HepG2 (cell line): ENCODE measurements around the gene THADA. TPM values are rescaled to one million over a fixed set of nuclear protein-coding genes. Genes with fewer than 3 reads are reported as not detected.

ENCODE experiments used
- ATAC-seq: fragments of 200-7000 bp; cut with Tn5 transposase; 3 replicates; pipeline ENCODE4 v1.9.1; 2020; ENCODE audit warnings: mild to moderate bottlenecking, moderate library complexity
- BruUV-seq: library from RNA; stranded (reverse); fragments of 400-500 nt; replicated peaks from 2 replicates; lab custom pipeline; 2021; lab: Mats Ljungman, UMichigan
- CTCF ChIA-PET: fragments of 300-600 bp; formaldehyde crosslinking; extraction: SDS; loops from one replicate; lab custom pipeline; 2021; ENCODE audit warnings: low total read pairs, inconsistent platforms, low intra/inter-chr PET ratio; lab: Yijun Ruan, JAX
- POLR2A ChIA-PET: fragments of 350-600 bp; sonication (Branson Sonifier 250); formaldehyde crosslinking; loops from one replicate; lab custom pipeline; 2020; ENCODE audit warnings: antibody characterized with exemption, inconsistent platforms; lab: Yijun Ruan, JAX
- DNase-seq: peaks from one replicate; pipeline ENCODE4 v3.0.0-alpha.2; 2015; ENCODE audit warnings: low spot score
- FAIRE-seq: peaks from 3 replicates; lab custom pipeline; 2011; peaks lifted over from hg19 to GRCh38; lab: Jason Lieb, UNC
- H2AFZ ChIP-seq: one replicate; pipeline ENCODE4 v1.6.1; 2011; ENCODE audit warnings: low read length, inconsistent platforms
- H3K27ac ChIP-seq: fragments of 300-600 bp; 3 replicates; pipeline ENCODE4 v1.8.0; 2011; ENCODE audit warnings: mixed run types, mild to moderate bottlenecking, mixed read lengths, low read length, inconsistent platforms; ENCODE audit not compliant: insufficient read depth; ENCODE audit errors: extremely low read length
- H3K27me3 ChIP-seq, 2 experiments: fragments of 200-600 bp in 1 of 2; 2 replicates in 1 of 2; 3 replicates in 1 of 2; pipeline versions ENCODE4 v1.6.0 to v1.8.0; 2011; ENCODE audit warnings: low read length in 2 of 2, mild to moderate bottlenecking in 2 of 2, moderate library complexity in 2 of 2, inconsistent platforms in 1 of 2; ENCODE audit not compliant: insufficient read depth in 2 of 2, control insufficient read depth in 1 of 2
- H3K36me3 ChIP-seq, 2 experiments: fragments of 200-600 bp in 1 of 2; replicated peaks in 1 of 2; 2 replicates in 1 of 2; 3 replicates in 1 of 2; pipeline versions ENCODE4 v1.5.1 to v1.8.0; 2011; ENCODE audit warnings: low read length in 2 of 2, inconsistent platforms in 1 of 2; ENCODE audit not compliant: insufficient read depth in 2 of 2, control insufficient read depth in 1 of 2
- H3K4me1 ChIP-seq: 2 replicates; pipeline ENCODE4 v1.5.1; 2012; ENCODE audit warnings: low read length, inconsistent platforms; ENCODE audit not compliant: insufficient read depth
- H3K4me2 ChIP-seq: 2 replicates; pipeline ENCODE4 v1.6.0; 2011; ENCODE audit warnings: low read depth, low read length, inconsistent platforms
- H3K4me3 ChIP-seq, 3 experiments: fragments of 200-600 bp in 1 of 3; sonication (generic), shearing (Covaris generic) in 1 of 3; replicated peaks in 1 of 3; 2 replicates each; pipeline ENCODE4 v1.5.1; 2011 to 2016; ENCODE audit warnings: low read length in 3 of 3, inconsistent platforms in 2 of 3, low read depth in 2 of 3, mild to moderate bottlenecking in 2 of 3, control low read depth in 1 of 3, mixed read lengths in 1 of 3; ENCODE audit not compliant: insufficient read depth in 1 of 3
- H3K79me2 ChIP-seq: one replicate; pipeline ENCODE4 v1.6.1; 2011; ENCODE audit warnings: low read length, inconsistent platforms; ENCODE audit not compliant: insufficient read depth
- H3K9ac ChIP-seq: 2 replicates; pipeline ENCODE4 v1.6.0; 2011; ENCODE audit warnings: mild to moderate bottlenecking, low read depth, low read length, inconsistent platforms; ENCODE audit not compliant: insufficient read depth
- H3K9me3 ChIP-seq: 2 replicates; pipeline ENCODE4 v1.5.1; 2012; ENCODE audit warnings: mild to moderate bottlenecking, low read length
- H4K20me1 ChIP-seq: 2 replicates; pipeline ENCODE4 v1.6.0; 2011; ENCODE audit warnings: inconsistent platforms, mild to moderate bottlenecking, low read length, moderate library complexity; ENCODE audit not compliant: insufficient read depth
- DNMT1 ChIP-seq: sonication (generic); formaldehyde crosslinking; IDR thresholded peaks from 2 replicates; pipeline ENCODE4 v1.5.1; 2020; ENCODE audit warnings: mild to moderate bottlenecking, missing genetic modification reagents
- ELK4 ChIP-seq: sonication (generic); formaldehyde crosslinking; IDR thresholded peaks from 2 replicates; pipeline ENCODE4 v1.9.0; 2021; ENCODE audit warnings: missing genetic modification reagents, borderline replicate concordance
- MTA3 ChIP-seq: sonication (generic); formaldehyde crosslinking; IDR thresholded peaks from 2 replicates; pipeline ENCODE4 v1.4.0; 2020; ENCODE audit warnings: missing genetic modification reagents
- REL ChIP-seq: sonication (generic); formaldehyde crosslinking; conservative IDR thresholded peaks from 2 replicates; pipeline ENCODE4 v1.8.0; 2022; ENCODE audit warnings: mild to moderate bottlenecking, missing genetic modification reagents, moderate library complexity
- ZBTB4 ChIP-seq: sonication (generic); formaldehyde crosslinking; IDR thresholded peaks from 2 replicates; pipeline ENCODE4 v1.4.0; 2020; ENCODE audit warnings: missing genetic modification reagents, mild to moderate bottlenecking, borderline replicate concordance
- ZBTB7B ChIP-seq: sonication (generic); formaldehyde crosslinking; IDR thresholded peaks from 2 replicates; pipeline ENCODE4 v1.4.0; 2020; ENCODE audit warnings: missing genetic modification reagents
- ZNF230 ChIP-seq: sonication (generic); formaldehyde crosslinking; IDR thresholded peaks from 2 replicates; pipeline ENCODE4 v1.4.0; 2020; ENCODE audit warnings: mild to moderate bottlenecking, missing genetic modification reagents
- ZNF281 ChIP-seq: sonication (generic); formaldehyde crosslinking; IDR thresholded peaks from 2 replicates; pipeline ENCODE4 v1.4.0; 2020; ENCODE audit warnings: missing genetic modification reagents, borderline replicate concordance
- ZNF543 ChIP-seq: sonication (generic); formaldehyde crosslinking; IDR thresholded peaks from 2 replicates; pipeline ENCODE4 v1.4.0; 2020; ENCODE audit warnings: mild to moderate bottlenecking, missing genetic modification reagents
- ZNF572 ChIP-seq: sonication (generic); formaldehyde crosslinking; IDR thresholded peaks from 2 replicates; pipeline ENCODE4 v1.5.1; 2020; ENCODE audit warnings: mild to moderate bottlenecking, missing genetic modification reagents
- ZNF576 ChIP-seq: sonication (generic); formaldehyde crosslinking; IDR thresholded peaks from 2 replicates; pipeline ENCODE4 v1.4.0; 2020; ENCODE audit warnings: mild to moderate bottlenecking, missing genetic modification reagents
- WGBS: methylation state at CpG from one replicate; pipeline ENCODE4 v1.1.6; 2017; ENCODE audit warnings: low lambda C conversion rate; 5-methylcytosine and 5-hydroxymethylcytosine counted together
- in situ Hi-C: cut with HindIII; loops from 2 replicates; pipeline ENCODE4 v1.10.0; 2017; ENCODE audit warnings: low pct_unique_long_range_greater_than_20kb; ENCODE audit not compliant: extremely low pct_ligation_motif_present
- intact Hi-C: fragments of 100-400 bp; cut with micrococcal nuclease; formaldehyde crosslinking; loops from one replicate; pipeline ENCODE4 v1.10.0; 2022; ENCODE audit not compliant: unreplicated experiment
- polyA plus RNA-seq, 8 experiments: library from polyadenylated mRNA; depleted of rRNA in 3 of 8; stranded (reverse) in 7 of 8; unstranded in 1 of 8; fragments of >200 nt; fragmentation: Illumina TruSeq in 4 of 8; extraction: Trizol in 4 of 8; gene quantifications; 2 replicates each; pipeline versions ENCODE4 v1.2.1 to v1.2.3, GENCODE V29; 2011 to 2016; ENCODE audit warnings: low read depth in 4 of 8, missing spikeins in 1 of 8, mixed read lengths in 1 of 8; ENCODE audit not compliant: insufficient read depth in 1 of 8
- total RNA-seq, 5 experiments: library from RNA; depleted of rRNA; stranded (reverse); fragments of >200 nt; fragmentation: Illumina TruSeq; extraction: Trizol; gene quantifications; 2 replicates each; pipeline ENCODE4 v1.2.3, GENCODE V29; 2016; ENCODE audit warnings: low read depth in 1 of 5

The THADA gene
- total and polyA plus RNA-seq, 2 of the 13 experiments (the other 11 are each of a cell fraction or from before 2014, with no cell fraction given), result 12.7 to 21.7 TPM

GRCh38 chr2:43218155-43218701 lies 377.6 kb downstream of the THADA start (continued):
- TF ChIP-seq ZNF281 (CRISPR knock-in tag) (peak; percentile 72), ZNF230 (CRISPR knock-in tag) (0 out of 2 replicates have a peak, but pooled peaks have one; percentile 46), ZNF576 (no peak)

- CTCF ChIA-PET, result no interaction called here
- POLR2A ChIA-PET, result interaction anchor here (0.7 to 13.7 kb wide), 14 partner anchors 10 to 292 kb away, joined by 3 to 324 read pairs (median 19); partner anchors contain the start of gene ZFP36L2
- intact Hi-C loops, result no loop called here
- peak; percentile 21; the same call in 1 of the 2 replicates for TF ChIP-seq ZBTB4 (CRISPR knock-in tag)
- no peak for TF ChIP-seq ELK4 (CRISPR knock-in tag)
- no peak for TF ChIP-seq MTA3
- TF ChIP-seq REL (CRISPR knock-in tag), result no peak
- no peak for TF ChIP-seq DNMT1 (CRISPR knock-in tag)
- TF ChIP-seq ZNF543 (CRISPR knock-in tag), result 0 out of 2 replicates have a peak, but pooled peaks have one; percentile 12
- TF ChIP-seq ZNF572 (CRISPR knock-in tag), result peak; percentile 84; the same call in 1 of the 2 replicates
- 0 out of 2 replicates have a peak, but pooled peaks have one; percentile 17 for TF ChIP-seq ZBTB7B (CRISPR knock-in tag)
Measured at GRCh38 chr2:43217228-43218154, 378.3 kb downstream of the THADA start.

More at GRCh38 chr2:43217228-43218154, 378.3 kb downstream of the THADA start:
- Histone ChIP-seq H2AFZ (no peak overlapping the region), H3K36me3 (no peaks in the 10 kb centered on the region), H3K27ac (peak overlapping the region; percentile 89), H3K79me2 (peaks cover 19% of the 10 kb centered on the region), H4K20me1 (peaks cover 5% of the 10 kb centered on the region), H3K9ac (peak overlapping the region; percentile 80), H3K9me3 (no peaks in the 10 kb centered on the region), H3K4me3 (peak overlapping the region in 2 of 3 experiments; percentile 80 to 89; a peak in 4 of 6 replicates), H3K4me2 (peak overlapping the region; percentile 99), H3K27me3 (no peaks in the 10 kb centered on the region; a peak in 1 of 5 replicates), H3K4me1 (peaks cover 61% of the 10 kb centered on the region)
- BruUV-seq, result no TSS peak
- in situ Hi-C loops, result no loop called here
- no peak for ATAC-seq
- no peak for DNase-seq
- FAIRE-seq, result no peak
- 52% methylated on average over 8 of the region's 11 CpGs for WGBS
